ENCODE data around the gene FTSJ3.

DNA sequence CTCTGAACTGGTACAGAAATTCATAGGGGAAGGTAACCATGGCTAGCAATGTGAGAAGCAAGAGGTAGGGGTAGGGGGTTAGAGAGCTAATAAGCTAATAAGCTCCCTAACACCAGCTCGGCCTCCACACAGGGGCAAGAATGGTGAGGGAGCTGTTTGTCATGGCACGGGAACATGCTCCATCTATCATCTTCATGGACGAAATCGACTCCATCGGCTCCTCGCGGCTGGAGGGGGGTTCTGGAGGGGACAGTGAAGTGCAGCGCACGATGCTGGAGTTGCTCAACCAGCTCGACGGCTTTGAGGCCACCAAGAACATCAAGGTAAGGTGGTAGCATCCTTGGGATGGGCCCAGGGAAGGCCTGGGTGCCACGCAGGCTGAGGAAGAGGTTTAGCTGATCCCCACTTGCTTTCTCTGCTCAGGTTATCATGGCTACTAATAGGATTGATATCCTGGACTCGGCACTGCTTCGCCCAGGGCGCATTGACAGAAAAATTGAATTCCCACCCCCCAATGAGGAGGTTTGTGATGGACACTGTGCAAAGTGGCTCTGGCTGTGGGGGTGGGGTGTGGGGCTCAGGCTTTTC is 3.5 kb upstream of the FTSJ3 start:
- TF ChIP-seq POLR2A (IDR thresholded peaks at IDR 0.05) (no peak), EP300 (IDR thresholded peaks at IDR 0.05) (no peak)

Measured in ovary (tissue), 1 donor.